GM23248 (cell line): ENCODE results near the gene SPHKAP. TPM values are rescaled to one million over a fixed set of nuclear protein-coding genes. Genes with fewer than 3 reads are reported as not detected.

Source experiments
- DNase-seq: peaks from one replicate; pipeline ENCODE4 v3.0.0-alpha.2; 2015
- H2AFZ ChIP-seq: fragments of 200-600 bp; sonication (generic); 2 replicates; pipeline ENCODE4 v1.6.1; 2016; ENCODE audit warnings: antibody characterized with exemption
- H3F3A ChIP-seq: fragments of 200-600 bp; sonication (generic); 2 replicates; pipeline ENCODE4 v1.6.1; 2016; ENCODE audit warnings: mild to moderate bottlenecking, antibody characterized with exemption, mixed run types; ENCODE audit not compliant: insufficient read depth
- H3K27ac ChIP-seq: fragments of 200-600 bp; sonication (generic); 2 replicates; pipeline ENCODE4 v1.5.1; 2016; ENCODE audit warnings: mild to moderate bottlenecking
- H3K27me3 ChIP-seq: fragments of 200-600 bp; sonication (generic); replicated peaks from 2 replicates; pipeline ENCODE4 v1.6.1; 2016; ENCODE audit warnings: mild to moderate bottlenecking; ENCODE audit not compliant: insufficient read depth
- H3K36me3 ChIP-seq: fragments of 200-600 bp; sonication (generic); 2 replicates; pipeline ENCODE4 v1.6.1; 2016; ENCODE audit warnings: low read depth, mild to moderate bottlenecking
- H3K4me1 ChIP-seq: fragments of 200-600 bp; sonication (generic); 2 replicates; pipeline ENCODE4 v1.6.1; 2016; ENCODE audit warnings: mild to moderate bottlenecking; ENCODE audit not compliant: insufficient read depth
- H3K4me2 ChIP-seq: fragments of 200-600 bp; sonication (generic); one replicate; pipeline ENCODE4 v1.6.1; 2016; ENCODE audit warnings: mild to moderate bottlenecking; ENCODE audit not compliant: unreplicated experiment
- H3K4me3 ChIP-seq: fragments of 200-600 bp; sonication (generic); 2 replicates; pipeline ENCODE4 v1.5.1; 2016; ENCODE audit warnings: mild to moderate bottlenecking
- H3K79me2 ChIP-seq: fragments of 200-600 bp; sonication (generic); 2 replicates; pipeline ENCODE4 v1.6.1; 2016; ENCODE audit warnings: mild to moderate bottlenecking; ENCODE audit not compliant: insufficient read depth
- H3K9ac ChIP-seq: fragments of 200-600 bp; sonication (generic); 2 replicates; pipeline ENCODE4 v1.6.1; 2016; ENCODE audit warnings: mild to moderate bottlenecking
- H3K9me2 ChIP-seq: fragments of 200-600 bp; sonication (generic); 2 replicates; pipeline ENCODE4 v1.6.1; 2016; ENCODE audit warnings: mixed run types, mild to moderate bottlenecking, moderate library complexity; ENCODE audit not compliant: insufficient read depth
- H3K9me3 ChIP-seq: fragments of 200-600 bp; sonication (generic); one replicate; pipeline ENCODE4 v1.6.1; 2017; ENCODE audit warnings: low read depth
- H4K20me1 ChIP-seq: fragments of 200-600 bp; sonication (generic); 2 replicates; pipeline ENCODE4 v1.6.0; 2016; ENCODE audit not compliant: insufficient read depth
- EZH2 ChIP-seq: fragments of 200-600 bp; sonication (generic); IDR thresholded peaks from 2 replicates; pipeline ENCODE4 v1.6.1; 2018; ENCODE audit warnings: antibody characterized with exemption, mild to moderate bottlenecking; ENCODE audit not compliant: insufficient read depth, poor library complexity, severe bottlenecking
- EZH2phosphoT487 ChIP-seq: fragments of 200-600 bp; sonication (generic); IDR thresholded peaks from 2 replicates; pipeline ENCODE4 v1.6.1; 2018; ENCODE audit warnings: antibody characterized with exemption, moderate library complexity, mild to moderate bottlenecking, low read depth; ENCODE audit not compliant: insufficient read depth
- WGBS, 2 experiments: methylation state at CpG; one replicate each; pipeline ENCODE4 v1.1.6; 2015 to 2017; ENCODE audit warnings: low lambda C conversion rate in 2 of 2, low coverage in 1 of 2; ENCODE audit errors: missing lambda C conversion rate in 2 of 2; 5-methylcytosine and 5-hydroxymethylcytosine counted together
- in situ Hi-C: fragments of 300-500 bp; cut with MboI; formaldehyde crosslinking; loops from 2 replicates; pipeline ENCODE4 v1.15.0; 2020
- polyA plus RNA-seq: library from polyadenylated mRNA; unstranded; fragments of >200 nt; fragmentation: Nextera tagmentation; extraction: Ambion mirVana; gene quantifications from 2 replicates; pipeline ENCODE4 v1.2.1, GENCODE V29; 2016
- small RNA-seq: library from RNA; depleted of rRNA; stranded (forward); fragments of <200 nt; gene quantifications from one replicate; pipeline ENCODE3, GENCODE V24; 2014; ENCODE audit warnings: low read depth, low replicate concordance
- total RNA-seq: library from RNA; depleted of rRNA; stranded (reverse); fragments of >200 nt; shearing (Covaris generic); gene quantifications from 2 replicates; pipeline ENCODE4 v1.2.3, GENCODE V29; 2014

The SPHKAP gene
- total and polyA plus RNA-seq, 2 experiments from 2014 or later = 0.04 to 0.32 TPM

DNA sequence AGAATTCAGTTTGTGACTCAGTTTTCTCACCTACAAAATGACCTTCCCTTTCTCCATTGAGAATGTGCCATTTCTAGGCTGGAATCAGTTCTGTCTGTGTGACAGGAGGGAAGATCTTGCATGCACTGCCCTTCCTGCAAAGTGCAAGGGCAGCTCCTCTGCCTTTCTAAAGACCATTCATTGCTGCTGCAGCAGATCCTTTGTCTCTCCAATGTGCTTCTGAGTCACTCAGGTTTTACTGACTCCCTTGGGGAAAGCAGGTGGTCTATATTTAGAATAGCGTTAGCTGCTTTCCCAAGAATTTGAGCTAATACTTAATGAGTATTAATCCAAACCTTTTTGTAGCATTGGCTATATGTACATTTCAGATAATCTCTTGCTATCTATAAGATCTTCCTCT, 247.6 kb downstream of the SPHKAP start:
- no peaks in the 10 kb centered on the region for H4K20me1 ChIP-seq
- no peak for TF ChIP-seq EZH2phosphoT487
- no peak for TF ChIP-seq EZH2
- no peaks in the 10 kb centered on the region for H3K9me3 ChIP-seq
- H3K79me2 ChIP-seq = no peaks in the 10 kb centered on the region
- H3K9me2 ChIP-seq = no peaks in the 10 kb centered on the region
- H3F3A ChIP-seq = no peaks in the 10 kb centered on the region
- no peak overlapping the region for H3K4me2 ChIP-seq
- H3K27me3 ChIP-seq = no peaks in the 10 kb centered on the region; the same call in 1 of the 2 replicates
- DNase-seq = no peak
- H3K36me3 ChIP-seq = no peaks in the 10 kb centered on the region
- no peak overlapping the region for H3K9ac ChIP-seq
- no peak overlapping the region for H3K27ac ChIP-seq
- no peak overlapping the region for H2AFZ ChIP-seq
- in situ Hi-C loops = no loop called here
- 87 to 92% methylated on average over 1 of the region's 1 CpG for WGBS, 2 experiments
- H3K4me1 ChIP-seq = no peaks in the 10 kb centered on the region
- H3K4me3 ChIP-seq = no peak overlapping the region

DNA sequence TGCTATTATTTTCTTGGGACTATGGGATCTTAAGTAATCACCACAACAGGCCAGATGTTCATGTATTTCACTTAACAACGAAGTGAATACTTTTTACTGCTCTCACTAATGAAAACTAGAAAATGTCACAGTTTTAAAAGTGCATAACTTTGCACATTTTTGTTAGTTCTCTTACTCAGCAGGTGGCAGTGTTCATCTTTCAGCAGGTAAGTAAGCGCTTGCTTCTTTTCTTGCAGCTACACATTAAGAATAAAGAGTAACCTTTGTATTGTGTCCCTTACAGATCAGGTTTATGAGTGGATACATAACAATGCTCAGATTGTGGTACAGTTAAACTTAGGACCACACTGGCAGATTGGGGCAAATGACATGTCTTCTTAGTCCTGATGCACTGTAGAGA, 249.1 kb downstream of the SPHKAP start:
- H3K27ac ChIP-seq = no peak overlapping the region
- H3K4me1 ChIP-seq = no peaks in the 10 kb centered on the region
- no peak overlapping the region for H3K4me2 ChIP-seq
- no peaks in the 10 kb centered on the region for H3K9me2 ChIP-seq
- TF ChIP-seq EZH2 = no peak
- TF ChIP-seq EZH2phosphoT487 = no peak
- no peaks in the 10 kb centered on the region for H3K36me3 ChIP-seq
- H3K9ac ChIP-seq = no peak overlapping the region
- H2AFZ ChIP-seq = no peak overlapping the region
- no peaks in the 10 kb centered on the region for H3K79me2 ChIP-seq
- H3F3A ChIP-seq = no peaks in the 10 kb centered on the region
- no peaks in the 10 kb centered on the region for H4K20me1 ChIP-seq
- H3K9me3 ChIP-seq = no peaks in the 10 kb centered on the region
- in situ Hi-C loops = no loop called here
- no peak for DNase-seq
- H3K27me3 ChIP-seq = no peaks in the 10 kb centered on the region
- 37 to 46% methylated on average over 2 of the region's 2 CpGs for WGBS, 2 experiments
- H3K4me3 ChIP-seq = no peak overlapping the region

GRCh38 chr2:227932001-227932400, 249.5 kb downstream of the SPHKAP start:
- in situ Hi-C loops = no loop called here
- Histone ChIP-seq H4K20me1 (no peaks in the 10 kb centered on the region), H3K27ac (no peak overlapping the region), H3K27me3 (no peaks in the 10 kb centered on the region), H3K4me3 (no peak overlapping the region), H3K4me1 (no peaks in the 10 kb centered on the region), H3K79me2 (no peaks in the 10 kb centered on the region), H3F3A (no peaks in the 10 kb centered on the region), H2AFZ (no peak overlapping the region), H3K36me3 (no peaks in the 10 kb centered on the region), H3K9me2 (no peaks in the 10 kb centered on the region), H3K4me2 (no peak overlapping the region), H3K9ac (no peak overlapping the region), H3K9me3 (no peaks in the 10 kb centered on the region)
- no peak for TF ChIP-seq EZH2phosphoT487
- TF ChIP-seq EZH2 = no peak
- no peak for DNase-seq
- WGBS, 2 experiments = 70 to 71% methylated on average over 6 of the region's 6 CpGs

Small RNA genes lying within 50 kb of the gene (small RNA-seq; reads per million reads assigned to genes)
- gene RNU6-624P = not detected
